AG20443 (cell line): Measurements from ENCODE around the gene NIPAL4.
A peak's percentile ranks its signal among the peaks of the same experiment; 100 is the strongest.

Experiments used
- DNase-seq: peaks from one replicate; pipeline ENCODE4 v3.0.0; 2012; ENCODE audit warnings: low spot score, mixed read lengths

Gene NIPAL4

GRCh38 chr5:157516626-157517325, 56.8 kb downstream of the NIPAL4 start:
- DNase-seq = peak; percentile 91

GRCh38 chr5:157518963-157519362, 59.0 kb downstream of the NIPAL4 start:
- DNase-seq = no peak

DNA sequence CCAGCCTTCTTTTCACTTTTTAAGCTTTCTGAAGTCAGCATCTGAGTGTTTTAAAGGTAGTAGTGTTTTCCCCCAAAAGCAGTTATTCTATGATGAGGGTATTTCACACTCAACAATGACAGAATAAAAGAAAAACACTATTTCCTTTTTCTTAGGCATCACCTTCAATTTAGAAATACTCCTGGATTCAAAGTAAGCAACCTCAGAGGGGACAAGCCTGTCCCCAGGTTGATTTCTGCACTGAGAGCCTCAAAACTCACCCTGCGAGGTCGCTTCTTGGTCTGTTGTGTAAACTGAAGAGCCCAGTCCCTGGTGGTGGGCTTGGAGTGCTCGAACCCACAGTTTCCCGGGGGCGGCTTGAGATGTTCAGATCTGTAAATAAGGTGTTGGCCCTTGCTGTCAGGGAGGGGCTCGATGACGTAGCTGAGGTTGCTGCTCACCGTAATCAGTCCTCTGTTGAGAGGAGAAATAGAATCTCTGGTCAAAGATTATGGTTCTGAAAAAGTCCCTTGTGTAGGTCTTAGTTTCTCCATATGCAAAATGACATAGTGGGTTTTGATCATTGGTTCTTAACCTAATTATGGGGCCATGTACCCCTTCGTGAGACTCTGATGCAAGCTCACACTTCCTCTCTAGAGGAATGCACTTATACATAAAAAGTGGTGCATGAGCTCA, 59.7 kb downstream of the NIPAL4 start:
- DNase-seq = no peak

DNA sequence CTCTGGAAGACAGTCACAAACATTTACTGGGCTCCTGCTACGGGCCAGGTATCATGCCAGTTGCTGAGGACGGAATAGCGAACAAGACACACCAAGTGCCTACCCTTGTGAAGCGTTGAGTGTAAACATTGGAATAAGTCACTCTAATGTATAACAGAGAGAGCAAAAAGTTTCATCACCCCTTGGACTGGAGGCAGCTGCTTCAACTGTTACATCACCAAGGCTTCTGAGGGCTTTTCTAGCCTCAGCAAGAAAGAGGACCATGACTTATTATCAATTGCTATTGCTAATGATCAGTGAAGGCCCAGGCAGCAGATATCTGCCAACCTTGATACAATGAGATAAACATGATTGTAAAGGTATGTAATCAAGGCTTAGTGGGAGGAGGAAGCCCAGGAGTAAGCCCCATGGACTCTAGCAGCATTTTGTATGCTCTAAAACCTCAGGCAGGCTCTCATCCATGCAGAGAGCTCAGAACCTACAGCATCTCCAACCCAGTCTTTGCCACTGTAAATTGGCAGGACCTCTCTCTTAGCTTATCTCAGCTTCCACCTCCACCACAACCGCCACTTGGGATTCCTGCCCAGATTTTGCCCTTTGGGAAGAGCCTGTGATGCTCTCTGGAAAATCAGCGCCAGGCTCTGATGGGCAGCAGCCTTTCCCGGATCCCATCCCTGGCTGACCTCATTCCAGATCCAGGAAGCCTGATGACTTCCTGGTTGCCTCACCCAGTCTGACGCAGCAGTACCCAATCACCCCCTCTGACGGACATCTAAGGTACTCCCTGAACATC, 61.1 kb downstream of the NIPAL4 start:
- DNase-seq = peak; percentile 47

DNA sequence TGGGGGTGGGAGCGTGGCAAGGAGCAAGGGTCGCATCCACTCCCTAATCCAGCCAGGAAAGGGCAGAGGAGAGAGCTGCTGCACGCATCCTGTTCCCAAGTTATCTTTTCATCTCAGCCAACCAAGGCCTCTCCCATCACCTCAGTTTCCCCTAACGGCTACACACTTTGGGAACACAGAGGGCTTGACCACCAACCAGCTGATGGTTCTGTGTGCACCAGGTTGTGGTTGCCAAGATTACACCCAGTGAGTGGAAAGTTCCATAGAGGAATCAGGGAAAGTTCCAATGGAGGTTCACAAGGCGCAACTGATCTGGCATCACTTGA, 61.7 kb downstream of the NIPAL4 start:
- DNase-seq = no peak

DNA sequence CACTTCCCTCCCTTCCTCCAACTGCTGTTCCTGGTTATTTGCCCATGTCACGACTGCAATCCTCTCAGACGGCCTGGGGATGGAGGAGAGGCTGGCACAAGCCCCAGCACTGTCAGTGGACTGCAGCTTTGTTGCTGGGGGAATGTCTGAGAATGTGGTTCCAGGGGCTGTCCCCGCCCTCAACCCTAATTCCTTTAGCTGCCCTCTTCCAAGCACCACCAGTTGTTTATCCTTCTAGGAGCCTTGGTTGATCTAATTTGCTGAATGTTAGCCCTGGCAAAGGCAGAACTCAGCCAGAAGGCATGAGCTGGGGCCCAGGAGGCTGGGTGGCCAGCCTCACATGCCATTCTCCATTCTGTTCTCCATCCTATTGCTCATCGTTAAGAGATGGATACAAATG, 64.0 kb downstream of the NIPAL4 start:
- peak; percentile 16 for DNase-seq
